Breast epithelium (tissue), 3 donors: Measurements from ENCODE around the gene CCDC149.

ENCODE experiments used
- POLR2AphosphoS5 ChIP-seq, 3 donors: sonication (generic); formaldehyde crosslinking; IDR thresholded peaks; one replicate each; pipeline ENCODE4 v1.6.1; 2017; ENCODE audit warnings: antibody characterized with exemption in 3 of 3
- TF ChIP-seq, protein P1 (sequence below), 3 donors: fragments of 450-650 bp; IDR thresholded peaks; one replicate each; pipeline ENCODE4 v1.5.1; 2016 to 2017; ENCODE audit warnings: antibody characterized with exemption in 3 of 3, mild to moderate bottlenecking in 3 of 3, moderate library complexity in 3 of 3

- TF ChIP-seq, protein P1, sequence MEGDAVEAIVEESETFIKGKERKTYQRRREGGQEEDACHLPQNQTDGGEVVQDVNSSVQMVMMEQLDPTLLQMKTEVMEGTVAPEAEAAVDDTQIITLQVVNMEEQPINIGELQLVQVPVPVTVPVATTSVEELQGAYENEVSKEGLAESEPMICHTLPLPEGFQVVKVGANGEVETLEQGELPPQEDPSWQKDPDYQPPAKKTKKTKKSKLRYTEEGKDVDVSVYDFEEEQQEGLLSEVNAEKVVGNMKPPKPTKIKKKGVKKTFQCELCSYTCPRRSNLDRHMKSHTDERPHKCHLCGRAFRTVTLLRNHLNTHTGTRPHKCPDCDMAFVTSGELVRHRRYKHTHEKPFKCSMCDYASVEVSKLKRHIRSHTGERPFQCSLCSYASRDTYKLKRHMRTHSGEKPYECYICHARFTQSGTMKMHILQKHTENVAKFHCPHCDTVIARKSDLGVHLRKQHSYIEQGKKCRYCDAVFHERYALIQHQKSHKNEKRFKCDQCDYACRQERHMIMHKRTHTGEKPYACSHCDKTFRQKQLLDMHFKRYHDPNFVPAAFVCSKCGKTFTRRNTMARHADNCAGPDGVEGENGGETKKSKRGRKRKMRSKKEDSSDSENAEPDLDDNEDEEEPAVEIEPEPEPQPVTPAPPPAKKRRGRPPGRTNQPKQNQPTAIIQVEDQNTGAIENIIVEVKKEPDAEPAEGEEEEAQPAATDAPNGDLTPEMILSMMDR (IDR thresholded peaks at IDR 0.05), result no peak
- TF ChIP-seq POLR2AphosphoS5 (IDR thresholded peaks at IDR 0.05), result no peak
These were observed 75.5 kb downstream of the CCDC149 start for GRCh38 chr4:24837336-24837735.
